Measurements from ENCODE around the gene CHCHD3. TPM values are rescaled to one million over a fixed set of nuclear protein-coding genes. Genes with fewer than 3 reads are reported as not detected.

CHCHD3 gene
- polyA plus RNA-seq, 1 donor (not counting 4 experiments of a cell fraction or from before 2014, with no cell fraction given), result 59.2 TPM

DNA sequence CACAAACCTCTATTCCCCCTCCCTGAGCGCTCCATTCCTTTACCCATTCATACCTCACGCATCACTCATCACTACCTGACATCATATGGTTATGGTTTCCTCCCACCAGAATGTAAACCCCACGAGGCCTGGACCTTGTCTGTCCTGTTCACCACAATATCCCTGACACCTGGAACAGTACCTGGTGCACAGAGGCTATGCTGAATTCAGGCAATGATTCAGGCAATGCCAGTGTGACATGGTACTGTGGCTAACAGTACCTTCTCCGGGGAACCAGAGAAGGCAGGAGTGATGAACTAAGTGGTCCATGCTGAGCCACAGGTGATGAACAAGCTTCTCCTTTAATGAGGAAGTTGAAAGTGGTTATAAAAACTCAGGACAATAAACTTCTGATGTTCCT is 303.1 kb downstream of the CHCHD3 start:
- H3K4me3 ChIP-seq (ENCODE audit: control insufficient read depth in 2 of 3, extremely low read depth in 1 of 3, insufficient read depth in 2 of 3, low read depth in 1 of 3, low read length in 3 of 3), result no peak overlapping the region
- H3K4me1 ChIP-seq (ENCODE audit: control insufficient read depth, extremely low read depth, insufficient read depth, low read length), result peaks cover 3% of the 10 kb centered on the region
- no peak overlapping the region for H2AFZ ChIP-seq (ENCODE audit: control insufficient read depth, low read length)
- TF ChIP-seq, protein P1, sequence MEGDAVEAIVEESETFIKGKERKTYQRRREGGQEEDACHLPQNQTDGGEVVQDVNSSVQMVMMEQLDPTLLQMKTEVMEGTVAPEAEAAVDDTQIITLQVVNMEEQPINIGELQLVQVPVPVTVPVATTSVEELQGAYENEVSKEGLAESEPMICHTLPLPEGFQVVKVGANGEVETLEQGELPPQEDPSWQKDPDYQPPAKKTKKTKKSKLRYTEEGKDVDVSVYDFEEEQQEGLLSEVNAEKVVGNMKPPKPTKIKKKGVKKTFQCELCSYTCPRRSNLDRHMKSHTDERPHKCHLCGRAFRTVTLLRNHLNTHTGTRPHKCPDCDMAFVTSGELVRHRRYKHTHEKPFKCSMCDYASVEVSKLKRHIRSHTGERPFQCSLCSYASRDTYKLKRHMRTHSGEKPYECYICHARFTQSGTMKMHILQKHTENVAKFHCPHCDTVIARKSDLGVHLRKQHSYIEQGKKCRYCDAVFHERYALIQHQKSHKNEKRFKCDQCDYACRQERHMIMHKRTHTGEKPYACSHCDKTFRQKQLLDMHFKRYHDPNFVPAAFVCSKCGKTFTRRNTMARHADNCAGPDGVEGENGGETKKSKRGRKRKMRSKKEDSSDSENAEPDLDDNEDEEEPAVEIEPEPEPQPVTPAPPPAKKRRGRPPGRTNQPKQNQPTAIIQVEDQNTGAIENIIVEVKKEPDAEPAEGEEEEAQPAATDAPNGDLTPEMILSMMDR (optimal IDR thresholded peaks at IDR 0.05 in 1 of 3, IDR thresholded peaks at IDR 0.05 in 1 of 3, conservative IDR thresholded peaks at IDR 0.05 in 1 of 3; ENCODE audit: extremely low read depth in 1 of 3, insufficient read depth in 2 of 3, low read length in 3 of 3), result no peak
- no peak for TF ChIP-seq EZH2 (IDR thresholded peaks at IDR 0.05; ENCODE audit: low read length)
- H3K9ac ChIP-seq (ENCODE audit: control insufficient read depth, extremely low read depth, insufficient read depth, low read length), result no peak overlapping the region
- no peaks in the 10 kb centered on the region for H4K20me1 ChIP-seq (ENCODE audit: control insufficient read depth, extremely low read depth, insufficient read depth, low read length)
- H3K27me3 ChIP-seq (ENCODE audit: control insufficient read depth, extremely low read depth, insufficient read depth, low read length), result peaks cover 3% of the 10 kb centered on the region
- peaks cover 0 to 2% of the 10 kb centered on the region in 2 experiments for H3K36me3 ChIP-seq (ENCODE audit: control insufficient read depth in 2 of 2, extremely low read depth in 1 of 2, insufficient read depth in 2 of 2, low read length in 2 of 2)
- FAIRE-seq, result no peak
- H3K27ac ChIP-seq (ENCODE audit: control insufficient read depth, insufficient read depth, low read length), result no peak overlapping the region
- no peak for DNase-seq (ENCODE audit: low read depth, low spot score)
- no peaks in the 10 kb centered on the region for H3K9me3 ChIP-seq (ENCODE audit: control insufficient read depth, low read depth, low read length)
- H3K9me1 ChIP-seq (ENCODE audit: control insufficient read depth, extremely low read depth, insufficient read depth, low read length), result no peaks in the 10 kb centered on the region
- dilution Hi-C loops (cut with MboI; ENCODE audit: extremely low pct_ligation_motif_present, low sequenced_read_pairs), result no loop called here
- H3K4me2 ChIP-seq (ENCODE audit: control insufficient read depth, extremely low read depth, insufficient read depth, low read depth, low read length), result no peak overlapping the region
- H3K79me2 ChIP-seq (ENCODE audit: control insufficient read depth, insufficient read depth, low read length), result no peaks in the 10 kb centered on the region

DNA sequence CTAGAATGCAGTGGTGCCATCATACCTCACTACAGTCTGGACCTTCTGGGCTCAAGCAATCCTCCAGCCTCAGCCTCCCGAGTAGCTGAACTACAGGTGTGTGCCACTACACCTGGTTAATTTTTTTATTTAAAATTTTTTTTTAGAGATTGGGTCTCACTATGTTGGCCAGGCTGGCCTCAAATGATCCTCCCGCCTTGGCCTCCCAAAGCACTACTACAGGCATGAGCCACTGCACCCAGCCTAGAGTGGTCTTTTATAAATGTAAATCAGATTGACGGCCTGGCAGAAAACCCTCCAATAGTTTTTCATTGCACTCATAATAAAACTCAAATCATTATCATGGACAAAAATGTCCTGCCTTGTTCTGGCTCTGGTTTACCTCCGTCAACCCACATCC is 303.9 kb downstream of the CHCHD3 start:
- Histone ChIP-seq H3K9me1 (ENCODE audit: control insufficient read depth, extremely low read depth, insufficient read depth, low read length) (no peaks in the 10 kb centered on the region), H3K27ac (ENCODE audit: control insufficient read depth, insufficient read depth, low read length) (no peak overlapping the region), H3K4me1 (ENCODE audit: control insufficient read depth, extremely low read depth, insufficient read depth, low read length) (no peaks in the 10 kb centered on the region), H4K20me1 (ENCODE audit: control insufficient read depth, extremely low read depth, insufficient read depth, low read length) (no peaks in the 10 kb centered on the region), H3K9ac (ENCODE audit: control insufficient read depth, extremely low read depth, insufficient read depth, low read length) (no peak overlapping the region), H2AFZ (ENCODE audit: control insufficient read depth, low read length) (no peak overlapping the region), H3K36me3 (ENCODE audit: control insufficient read depth in 2 of 2, extremely low read depth in 1 of 2, insufficient read depth in 2 of 2, low read length in 2 of 2) (peaks cover 0 to 2% of the 10 kb centered on the region in 2 experiments), H3K4me3 (ENCODE audit: control insufficient read depth in 2 of 3, extremely low read depth in 1 of 3, insufficient read depth in 2 of 3, low read depth in 1 of 3, low read length in 3 of 3) (no peak overlapping the region), H3K4me2 (ENCODE audit: control insufficient read depth, extremely low read depth, insufficient read depth, low read depth, low read length) (no peak overlapping the region), H3K27me3 (ENCODE audit: control insufficient read depth, extremely low read depth, insufficient read depth, low read length) (peaks cover 3% of the 10 kb centered on the region), H3K9me3 (ENCODE audit: control insufficient read depth, low read depth, low read length) (no peaks in the 10 kb centered on the region), H3K79me2 (ENCODE audit: control insufficient read depth, insufficient read depth, low read length) (no peaks in the 10 kb centered on the region)
- TF ChIP-seq EZH2 (IDR thresholded peaks at IDR 0.05; ENCODE audit: low read length), result no peak
- TF ChIP-seq, protein P1 (optimal IDR thresholded peaks at IDR 0.05 in 1 of 3, IDR thresholded peaks at IDR 0.05 in 1 of 3, conservative IDR thresholded peaks at IDR 0.05 in 1 of 3; ENCODE audit: extremely low read depth in 1 of 3, insufficient read depth in 2 of 3, low read length in 3 of 3), result no peak
- FAIRE-seq, result no peak
- DNase-seq (ENCODE audit: low read depth, low spot score), result no peak
- dilution Hi-C loops (cut with MboI; ENCODE audit: extremely low pct_ligation_motif_present, low sequenced_read_pairs), result no loop called here
